PC-3 (cell line): ENCODE measurements around the gene GCDH.

Source experiments
- CTCF ChIP-seq: fragments of 300-600 bp; sonication (generic); conservative IDR thresholded peaks from 2 replicates; pipeline ENCODE4 v1.5.1; 2017; ENCODE audit warnings: antibody characterized with exemption, low read depth, mild to moderate bottlenecking, low read length
- EZH2phosphoT487 ChIP-seq: fragments of 300-600 bp; sonication (generic); IDR thresholded peaks from 2 replicates; pipeline ENCODE4 v1.6.1; 2018; ENCODE audit warnings: mild to moderate bottlenecking, antibody characterized with exemption, low read length, borderline replicate concordance

- TF ChIP-seq CTCF = no peak
- no peak for TF ChIP-seq EZH2phosphoT487
Observed at GRCh38 chr19:12946092-12946721, 55.2 kb downstream of the GCDH start.
